ENCODE measurements around the gene PCDHA3. TPM values are rescaled to one million over a fixed set of nuclear protein-coding genes. Genes with fewer than 3 reads are reported as not detected.

PCDHA3 gene
- total RNA-seq, 4 donors from 2014 or later = 1.1 to 1.7 (median 1.3) TPM

Other genes with a start within 250 kb of the PCDHA3 start
- gene SRA1, start 243.6 kb upstream of the PCDHA3 start, total RNA-seq = 10 to 100 TPM; 22.7 to 43.7 (median 35.7) TPM
- gene APBB3, start 236.5 kb upstream of the PCDHA3 start, total RNA-seq = 10 to 100 TPM; 20.2 to 33.5 (median 26.1) TPM
- gene SLC35A4, start 236.2 kb upstream of the PCDHA3 start, total RNA-seq = 100 to 1,000 TPM in 1 of 4 donors, 10 to 100 TPM in 3; 64.2 to 114 (median 74.0) TPM
- gene CD14, start 167.9 kb upstream of the PCDHA3 start, total RNA-seq = 10 to 100 TPM; 18.5 to 36.7 (median 30.0) TPM
- 10 to 100 TPM; 16.1 to 48.7 (median 29.3) TPM for gene TMCO6, start 161.6 kb upstream of the PCDHA3 start, total RNA-seq
- gene NDUFA2, start 153.4 kb upstream of the PCDHA3 start, total RNA-seq = 10 to 100 TPM; 25.9 to 90.9 (median 56.4) TPM
- 100 to 1,000 TPM; 106 to 279 (median 161) TPM for gene IK, start 153.2 kb upstream of the PCDHA3 start, total RNA-seq
- gene WDR55, start 136.2 kb upstream of the PCDHA3 start, total RNA-seq = 10 to 100 TPM; 19.5 to 23.8 (median 20.7) TPM
- gene DND1, start 127.5 kb upstream of the PCDHA3 start, total RNA-seq = 1 to 10 TPM in 2 of 4 donors, not detected in 2; 1.3 to 2.0 TPM
- gene HARS1, start 109.7 kb upstream of the PCDHA3 start, total RNA-seq = 10 to 100 TPM; 41.0 to 56.8 (median 48.2) TPM
- gene HARS2, start 109.6 kb upstream of the PCDHA3 start, total RNA-seq = 10 to 100 TPM; 29.3 to 31.8 (median 30.1) TPM
- 10 to 100 TPM; 35.1 to 46.0 (median 37.5) TPM for gene ZMAT2, start 100.6 kb upstream of the PCDHA3 start, total RNA-seq
- gene PCDHA1, start 14.9 kb upstream of the PCDHA3 start, total RNA-seq = under 1 TPM in 1 of 4 donors, not detected in 3; 0.13 TPM
- under 1 TPM in 1 of 4 donors, not detected in 3; 0.22 TPM for gene PCDHA2, start 6.2 kb upstream of the PCDHA3 start, total RNA-seq
- 1 to 10 TPM in 1 of 4 donors, under 1 TPM in 3; 0.40 to 2.1 (median 0.69) TPM for gene PCDHA4, start 6.0 kb downstream of the PCDHA3 start, total RNA-seq
- under 1 TPM; 0.33 to 0.54 (median 0.45) TPM for gene PCDHA5, start 20.6 kb downstream of the PCDHA3 start, total RNA-seq
- 1 to 10 TPM in 2 of 4 donors, under 1 TPM in 2; 0.29 to 1.3 (median 1.0) TPM for gene PCDHA6, start 26.9 kb downstream of the PCDHA3 start, total RNA-seq
- under 1 TPM; 0.45 to 0.88 (median 0.54) TPM for gene PCDHA7, start 33.2 kb downstream of the PCDHA3 start, total RNA-seq
- gene PCDHA8, start 40.1 kb downstream of the PCDHA3 start, total RNA-seq = under 1 TPM in 3 of 4 donors, not detected in 1; 0.27 to 0.93 (median 0.33) TPM
- under 1 TPM; 0.17 to 0.54 (median 0.29) TPM for gene PCDHA9, start 47.3 kb downstream of the PCDHA3 start, total RNA-seq
- gene PCDHA10, start 54.8 kb downstream of the PCDHA3 start, total RNA-seq = 10 to 100 TPM in 2 of 4 donors, 1 to 10 TPM in 2; 6.0 to 11.8 (median 9.2) TPM
- 1 to 10 TPM; 1.8 to 4.2 (median 2.1) TPM for gene PCDHA11, start 67.9 kb downstream of the PCDHA3 start, total RNA-seq
- 1 to 10 TPM; 3.3 to 9.6 (median 6.1) TPM for gene PCDHA12, start 74.3 kb downstream of the PCDHA3 start, total RNA-seq
- 1 to 10 TPM; 1.8 to 4.0 (median 3.1) TPM for gene PCDHA13, start 81.1 kb downstream of the PCDHA3 start, total RNA-seq
- 1 to 10 TPM; 3.0 to 6.4 (median 3.5) TPM for gene PCDHAC1, start 125.2 kb downstream of the PCDHA3 start, total RNA-seq
- 1 to 10 TPM; 2.0 to 5.4 (median 3.4) TPM for gene PCDHAC2, start 165.4 kb downstream of the PCDHA3 start, total RNA-seq

Data from thyroid gland (tissue), 4 donors.